Measurements from ENCODE around the gene CUBN. TPM values are rescaled to one million over a fixed set of nuclear protein-coding genes. Genes with fewer than 3 reads are reported as not detected.

CUBN gene
- total RNA-seq, 1 donor from 2014 or later = 2.5 TPM

- ATAC-seq (ENCODE audit: low read depth) (no peak), DNase-seq (no peak)
- ChIA-PET POLR2A (no interaction called here), CTCF (no interaction called here)
- Mint-ChIP-seq H3K27ac (no peak overlapping the region), H3K4me1 (no peaks in the 10 kb centered on the region), H3K27me3 (peaks cover 3% of the 10 kb centered on the region), H3K4me3 (no peak overlapping the region), H3K9me3 (no peaks in the 10 kb centered on the region), H3K36me3 (ENCODE audit: low read depth) (peaks cover 5% of the 10 kb centered on the region)
- TF ChIP-seq CTCF (IDR thresholded peaks at IDR 0.05) = no peak
- intact Hi-C loops (cut with micrococcal nuclease) = no loop called here
Measured at GRCh38 chr10:16976803-16977202, 152.8 kb downstream of the CUBN start.

GRCh38 chr10:16975188-16975587 is 154.4 kb downstream of the CUBN start:
- POLR2A ChIA-PET = no interaction called here
- no peaks in the 10 kb centered on the region for H3K9me3 Mint-ChIP-seq
- ATAC-seq (ENCODE audit: low read depth) = no peak
- intact Hi-C loops (cut with micrococcal nuclease) = no loop called here
- no peaks in the 10 kb centered on the region for H3K4me1 Mint-ChIP-seq
- no peak for TF ChIP-seq CTCF (IDR thresholded peaks at IDR 0.05)
- H3K27me3 Mint-ChIP-seq = peaks cover 3% of the 10 kb centered on the region
- peaks cover 5% of the 10 kb centered on the region for H3K36me3 Mint-ChIP-seq (ENCODE audit: low read depth)
- CTCF ChIA-PET = no interaction called here
- no peak overlapping the region for H3K27ac Mint-ChIP-seq
- no peak for DNase-seq
- H3K4me3 Mint-ChIP-seq = no peak overlapping the region

- H3K4me3 Mint-ChIP-seq = no peak overlapping the region
- H3K27ac Mint-ChIP-seq = no peak overlapping the region
- intact Hi-C loops (cut with micrococcal nuclease) = no loop called here
- DNase-seq (no peak), ATAC-seq (ENCODE audit: low read depth) (no peak)
- ChIA-PET CTCF (no interaction called here), POLR2A (no interaction called here)
- TF ChIP-seq CTCF (IDR thresholded peaks at IDR 0.05) = no peak
- H3K36me3 Mint-ChIP-seq (ENCODE audit: low read depth) = no peaks in the 10 kb centered on the region
- H3K9me3 Mint-ChIP-seq = no peaks in the 10 kb centered on the region
- no peaks in the 10 kb centered on the region for H3K4me1 Mint-ChIP-seq
- no peaks in the 10 kb centered on the region for H3K27me3 Mint-ChIP-seq
Measured at GRCh38 chr10:16968416-16969041, 161.1 kb downstream of the CUBN start.

- H3K27ac Mint-ChIP-seq = no peak overlapping the region
- POLR2A ChIA-PET = no interaction called here
- no peak for TF ChIP-seq CTCF (IDR thresholded peaks at IDR 0.05)
Measured at GRCh38 chr10:16967866-16968415, 161.7 kb downstream of the CUBN start.

GRCh38 chr10:16966991-16967865 is 162.4 kb downstream of the CUBN start:
- ATAC-seq (ENCODE audit: low read depth) (no peak), DNase-seq (no peak)
- Mint-ChIP-seq H3K36me3 (ENCODE audit: low read depth) (no peaks in the 10 kb centered on the region), H3K4me1 (no peaks in the 10 kb centered on the region), H3K4me3 (no peak overlapping the region), H3K27ac (no peak overlapping the region), H3K9me3 (no peaks in the 10 kb centered on the region), H3K27me3 (no peaks in the 10 kb centered on the region)
- ChIA-PET CTCF (no interaction called here), POLR2A (no interaction called here)
- no peak for TF ChIP-seq CTCF (IDR thresholded peaks at IDR 0.05)
- intact Hi-C loops (cut with micrococcal nuclease) = no loop called here

More at GRCh38 chr10:16967866-16968415, 161.7 kb downstream of the CUBN start:
- Mint-ChIP-seq H3K4me1 (no peaks in the 10 kb centered on the region), H3K4me3 (no peak overlapping the region), H3K9me3 (no peaks in the 10 kb centered on the region), H3K36me3 (ENCODE audit: low read depth) (no peaks in the 10 kb centered on the region), H3K27me3 (no peaks in the 10 kb centered on the region)
- ATAC-seq (ENCODE audit: low read depth) = no peak
- CTCF ChIA-PET = no interaction called here
- intact Hi-C loops (cut with micrococcal nuclease) = no loop called here
- no peak for DNase-seq

All from activated B cell treated with CpG ODN at 0.5 μM for 24 hours (primary cell).